ENCODE measurements around the gene ZNF892. TPM values are rescaled to one million over a fixed set of nuclear protein-coding genes. Genes with fewer than 3 reads are reported as not detected.

Gene ZNF892
- total RNA-seq, 2 experiments from 2014 or later, result 0.82 to 1.1 TPM

- Histone ChIP-seq H3K9me3 (ENCODE audit: control insufficient read depth in 1 of 2, insufficient read depth in 1 of 2, low read length in 2 of 2) (peaks cover 19 to 45% of the 10 kb centered on the region in 2 experiments), H3K27me3 (ENCODE audit: control insufficient read depth in 1 of 2, insufficient read depth in 2 of 2, low read length in 2 of 2) (no peaks in the 10 kb centered on the region), H3K27ac (ENCODE audit: low read depth in 1 of 2, low read length in 2 of 2) (no peak overlapping the region), H3K36me3 (ENCODE audit: insufficient read depth, low read length) (no peaks in the 10 kb centered on the region), H3K4me1 (ENCODE audit: insufficient read depth, low read length) (no peaks in the 10 kb centered on the region), H3K4me3 (ENCODE audit: low read length) (no peak overlapping the region)
- H3K27ac Mint-ChIP-seq, result no peak overlapping the region
- H3K27me3 Mint-ChIP-seq, result no peaks in the 10 kb centered on the region
- ChIA-PET POLR2A (no interaction called here), CTCF (interaction anchor here (1.2 kb wide), 1 partner anchor 94 kb away, joined by 3 read pairs; no protein-coding TSS in a partner anchor)
- H3K4me3 Mint-ChIP-seq, result no peak overlapping the region
- DNase-seq (peak in 3 of 14 experiments; percentile 3 to 22 (median 8)), ATAC-seq (ENCODE audit: poor library complexity) (no peak)
- H3K36me3 Mint-ChIP-seq (ENCODE audit: low read depth), result peaks cover 43% of the 10 kb centered on the region
- H3K4me1 Mint-ChIP-seq (ENCODE audit: low read depth), result no peaks in the 10 kb centered on the region
- TF ChIP-seq CTCF (IDR thresholded peaks at IDR 0.05), result peak; percentile 19
- H3K9me3 Mint-ChIP-seq, result peaks cover 6% of the 10 kb centered on the region
- intact Hi-C loops (cut with DNase I, micrococcal nuclease), result no loop called here
Observed at GRCh38 chr2:95231723-95232122, 24.4 kb downstream of the ZNF892 start.

DNA sequence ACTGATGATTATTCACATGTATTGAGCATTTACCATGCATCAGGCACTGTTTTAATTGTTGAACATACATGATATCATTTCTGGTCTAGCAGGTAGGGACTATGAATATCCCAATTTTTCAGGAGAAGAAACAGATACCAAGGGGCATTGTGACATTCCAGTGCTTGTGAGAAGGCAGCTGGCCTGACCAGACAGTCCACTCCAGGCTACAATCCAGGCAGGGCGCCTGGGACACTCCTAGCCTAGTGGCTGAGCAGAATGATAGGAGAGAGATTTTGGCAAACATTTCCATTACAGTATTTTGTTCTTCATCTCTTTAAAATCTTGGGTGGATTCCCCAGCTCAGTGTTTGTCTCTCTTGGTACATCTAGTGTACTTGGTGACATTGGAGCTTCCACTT is 24.9 kb downstream of the ZNF892 start:
- no peak overlapping the region for H3K4me3 ChIP-seq (ENCODE audit: low read length)
- ChIA-PET POLR2A (no interaction called here), CTCF (interaction anchor here (1.2 kb wide), 1 partner anchor 95 kb away, joined by 3 read pairs; no protein-coding TSS in a partner anchor)
- no peaks in the 10 kb centered on the region for H3K4me1 ChIP-seq (ENCODE audit: insufficient read depth, low read length)
- intact Hi-C loops (cut with DNase I, micrococcal nuclease), result no loop called here
- Mint-ChIP-seq H3K9me3 (peaks cover 4% of the 10 kb centered on the region), H3K36me3 (ENCODE audit: low read depth) (peaks cover 44% of the 10 kb centered on the region), H3K4me3 (no peak overlapping the region), H3K27me3 (no peaks in the 10 kb centered on the region), H3K27ac (no peak overlapping the region), H3K4me1 (ENCODE audit: low read depth) (no peaks in the 10 kb centered on the region)
- no peak for ATAC-seq (ENCODE audit: poor library complexity)
- H3K36me3 ChIP-seq (ENCODE audit: insufficient read depth, low read length), result no peaks in the 10 kb centered on the region
- no peak for TF ChIP-seq CTCF (IDR thresholded peaks at IDR 0.05)
- H3K9me3 ChIP-seq (ENCODE audit: control insufficient read depth in 1 of 2, insufficient read depth in 1 of 2, low read length in 2 of 2), result peaks cover 19 to 48% of the 10 kb centered on the region in 2 experiments
- no peak overlapping the region for H3K27ac ChIP-seq (ENCODE audit: low read depth in 1 of 2, low read length in 2 of 2)
- no peaks in the 10 kb centered on the region for H3K27me3 ChIP-seq (ENCODE audit: control insufficient read depth in 1 of 2, insufficient read depth in 2 of 2, low read length in 2 of 2)
- DNase-seq, result no peak

DNA sequence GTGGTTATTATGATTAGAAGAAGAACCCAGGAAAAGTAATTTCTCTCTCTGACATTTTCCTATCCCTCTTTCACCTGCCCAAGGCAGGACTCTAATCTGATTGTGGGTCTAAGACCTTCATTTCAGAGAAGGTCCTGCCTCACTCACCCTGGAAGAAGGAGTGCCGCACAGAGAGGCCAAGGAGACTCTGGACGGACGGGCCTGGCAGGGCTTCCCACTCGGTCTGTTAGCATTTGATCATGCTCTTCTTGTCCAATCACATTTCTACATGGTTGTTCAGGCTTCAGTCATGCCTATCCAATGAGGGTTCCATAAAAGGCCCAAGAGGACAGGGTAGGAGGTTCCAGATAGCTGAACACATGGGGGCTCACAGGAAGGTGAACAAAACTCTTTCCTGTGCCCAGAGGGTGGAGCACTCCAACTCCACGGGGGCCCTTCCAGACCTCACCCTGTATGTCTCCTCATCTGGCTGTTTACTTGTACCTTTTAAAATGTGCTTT is 27.0 kb downstream of the ZNF892 start:
- H3K27ac Mint-ChIP-seq, result no peak overlapping the region
- intact Hi-C loops (cut with DNase I, micrococcal nuclease), result no loop called here
- Histone ChIP-seq H3K36me3 (ENCODE audit: insufficient read depth, low read length) (no peaks in the 10 kb centered on the region), H3K4me3 (ENCODE audit: low read length) (no peak overlapping the region), H3K27ac (ENCODE audit: low read depth in 1 of 2, low read length in 2 of 2) (no peak overlapping the region), H3K9me3 (ENCODE audit: control insufficient read depth in 1 of 2, insufficient read depth in 1 of 2, low read length in 2 of 2) (peaks cover 12 to 45% of the 10 kb centered on the region in 2 experiments), H3K4me1 (ENCODE audit: insufficient read depth, low read length) (no peaks in the 10 kb centered on the region), H3K27me3 (ENCODE audit: control insufficient read depth in 1 of 2, insufficient read depth in 2 of 2, low read length in 2 of 2) (no peaks in the 10 kb centered on the region)
- ChIA-PET CTCF (no interaction called here), POLR2A (no interaction called here)
- no peaks in the 10 kb centered on the region for H3K27me3 Mint-ChIP-seq
- H3K4me1 Mint-ChIP-seq (ENCODE audit: low read depth), result no peaks in the 10 kb centered on the region
- no peak overlapping the region for H3K4me3 Mint-ChIP-seq
- peaks cover 4% of the 10 kb centered on the region for H3K9me3 Mint-ChIP-seq
- H3K36me3 Mint-ChIP-seq (ENCODE audit: low read depth), result peaks cover 29% of the 10 kb centered on the region
- DNase-seq (no peak), ATAC-seq (ENCODE audit: poor library complexity) (no peak)
- no peak for TF ChIP-seq CTCF (IDR thresholded peaks at IDR 0.05)
